NCI-H2081 (cell line): ENCODE measurements around the gene RASAL1.

Experiments
- DNase-seq, 2 experiments: peaks; one replicate each; lab custom pipeline; 2025; lab: John Stamatoyannopoulos, UW

RASAL1 gene

GRCh38 chr12:113075137-113075683, 60.4 kb downstream of the RASAL1 start:
- peak in 1 of 2 experiments; percentile 41 for DNase-seq

GRCh38 chr12:113073586-113073985, 62.0 kb downstream of the RASAL1 start:
- DNase-seq, result no peak

- DNase-seq, result peak in 1 of 2 experiments; percentile 41
Measured at GRCh38 chr12:113072136-113072535, 63.4 kb downstream of the RASAL1 start.

GRCh38 chr12:113071135-113072112, 64.1 kb downstream of the RASAL1 start:
- peak; percentile 49 to 85 for DNase-seq

GRCh38 chr12:113070117-113070906, 65.2 kb downstream of the RASAL1 start:
- DNase-seq, result no peak

GRCh38 chr12:113069751-113070116, 65.8 kb downstream of the RASAL1 start:
- DNase-seq, result no peak

GRCh38 chr12:113069149-113069548, 66.4 kb downstream of the RASAL1 start:
- DNase-seq, result no peak

GRCh38 chr12:113067987-113068935, 67.3 kb downstream of the RASAL1 start:
- no peak for DNase-seq

- DNase-seq, result peak in 1 of 2 experiments; percentile 30
Measured at GRCh38 chr12:113066813-113067400, 68.7 kb downstream of the RASAL1 start.

GRCh38 chr12:113065126-113066007, 70.2 kb downstream of the RASAL1 start:
- peak; percentile 37 to 78 for DNase-seq

GRCh38 chr12:113064395-113065125, 71.0 kb downstream of the RASAL1 start:
- no peak for DNase-seq

- no peak for DNase-seq
Measured at GRCh38 chr12:113063396-113064350, 71.9 kb downstream of the RASAL1 start.

- no peak for DNase-seq
Measured at GRCh38 chr12:113062502-113063395, 72.8 kb downstream of the RASAL1 start.

GRCh38 chr12:113061061-113061694, 74.4 kb downstream of the RASAL1 start:
- peak in 1 of 2 experiments; percentile 63 for DNase-seq

- no peak for DNase-seq
Measured at GRCh38 chr12:113060336-113060960, 75.1 kb downstream of the RASAL1 start.

GRCh38 chr12:113059071-113059595, 76.4 kb downstream of the RASAL1 start:
- no peak for DNase-seq
